Pancreas (tissue), 10 donors: ENCODE data around the gene GBA2. TPM values are rescaled to one million over a fixed set of nuclear protein-coding genes. Genes with fewer than 3 reads are reported as not detected.

ENCODE experiments used
- ATAC-seq, 4 donors: fragments of 200-7000 bp; cut with Tn5 transposase; one replicate each; pipeline versions ENCODE4 v1.8.0 to v1.9.1; 2020; ENCODE audit warnings: mild to moderate bottlenecking in 4 of 4, moderate library complexity in 4 of 4
- DNase-seq, 6 donors: peaks; one replicate each; pipeline ENCODE4 v3.0.0-alpha.2; 2020
- FAIRE-seq: peaks from 2 replicates; lab custom pipeline; 2012; peaks lifted over from hg19 to GRCh38; lab: Jason Lieb, UNC
- H3K27ac ChIP-seq, 4 donors: fragments of 200-600 bp; sonication (generic); 1 replicate in 3 of 4; 2 replicates in 1 of 4; pipeline versions ENCODE4 v1.5.0 to v1.8.0; 2020
- H3K27me3 ChIP-seq, 4 donors: fragments of 200-600 bp; one replicate each; pipeline ENCODE4 v1.8.0; 2021
- H3K36me3 ChIP-seq, 3 donors: fragments of 200-600 bp; sonication (generic) in 1 of 3; one replicate each; pipeline versions ENCODE4 v1.5.0 to v1.8.0; 2020 to 2021
- H3K4me1 ChIP-seq, 3 donors: fragments of 200-600 bp; one replicate each; pipeline ENCODE4 v1.8.0; 2021
- H3K4me3 ChIP-seq, 4 donors: fragments of 200-600 bp; sonication (generic) in 2 of 4; one replicate each; pipeline versions ENCODE4 v1.5.0 to v1.8.0; 2020 to 2021
- H3K9me3 ChIP-seq, 4 donors: fragments of 200-600 bp; one replicate each; pipeline ENCODE4 v1.8.0; 2021
- CTCF ChIP-seq, 4 donors: fragments of 200-600 bp; sonication (generic) in 3 of 4; IDR thresholded peaks; one replicate each; pipeline versions ENCODE4 v1.5.0 to v1.8.0; 2021; ENCODE audit warnings: antibody characterized with exemption in 4 of 4
- WGBS, 2 donors: extraction: QIAGEN DNeasy Blood & Tissue Kit; methylation state at CpG; one replicate each; pipeline ENCODE4 v1.1.7; 2013; 5-methylcytosine and 5-hydroxymethylcytosine counted together
- intact Hi-C, 3 donors: fragments of 100-400 bp; cut with DNase I; formaldehyde crosslinking; loops; one replicate each; pipeline versions ENCODE4 v1.11.1 to v1.14.2; 2022
- polyA plus RNA-seq, 2 donors: library from polyadenylated mRNA; stranded (reverse); fragments of 200-250 nt; gene quantifications; one replicate each; pipeline ENCODE4 v1.2.3, GENCODE V29; 2013
- total RNA-seq, 6 donors: library from RNA; stranded (reverse); fragmentation: NEBNext Ultra II Directional in 4 of 6; extraction: Animal tissue kit (Norgen Biotek cat#: 25700) in 4 of 6; gene quantifications; one replicate each; pipeline versions ENCODE4 v1.2.1 to v1.2.4, GENCODE V29; 2021 to 2023
- donor health status: healthy with polysubstance abuse.
- donor health status: DM: no; HTN: no; CAD: no; lungs with moderate emphysema.
- donor health status: DM: no; HTN: no; CAD: no.
- donor health status: control.
- donor health status: control.
- donor health status: Bipolar disorder and iron deficiency.
- donor health status: DM: yes; HTN: yes; CAD: no.
- donor health status: DM: no; HTN: no; CAD: no.
- donor health status: DM: no; HTN: no; CAD: no.
- donor health status: DM: yes; HTN: yes; CAD: no.

The GBA2 gene
- total and polyA plus RNA-seq, 8 donors = 22.0 to 91.3 (median 34.4) TPM

GRCh38 chr9:35740243-35740642 is 8.8 kb downstream of the GBA2 start:
- no peak for TF ChIP-seq CTCF (IDR thresholded peaks at IDR 0.05)
- peaks cover 3 to 78% (median 48%) of the 10 kb centered on the region in 3 donors for H3K36me3 ChIP-seq
- FAIRE-seq (no peak), DNase-seq (no peak), ATAC-seq (no peak)
- no peak overlapping the region for H3K27ac ChIP-seq
- H3K4me1 ChIP-seq = peaks cover 0 to 4% (median 2%) of the 10 kb centered on the region in 3 donors
- no peaks in the 10 kb centered on the region for H3K27me3 ChIP-seq
- intact Hi-C loops = no loop called here
- H3K9me3 ChIP-seq = no peaks in the 10 kb centered on the region
- H3K4me3 ChIP-seq = no peak overlapping the region
- WGBS, 2 donors = 87 to 90% methylated on average over 6 of the region's 6 CpGs

DNA sequence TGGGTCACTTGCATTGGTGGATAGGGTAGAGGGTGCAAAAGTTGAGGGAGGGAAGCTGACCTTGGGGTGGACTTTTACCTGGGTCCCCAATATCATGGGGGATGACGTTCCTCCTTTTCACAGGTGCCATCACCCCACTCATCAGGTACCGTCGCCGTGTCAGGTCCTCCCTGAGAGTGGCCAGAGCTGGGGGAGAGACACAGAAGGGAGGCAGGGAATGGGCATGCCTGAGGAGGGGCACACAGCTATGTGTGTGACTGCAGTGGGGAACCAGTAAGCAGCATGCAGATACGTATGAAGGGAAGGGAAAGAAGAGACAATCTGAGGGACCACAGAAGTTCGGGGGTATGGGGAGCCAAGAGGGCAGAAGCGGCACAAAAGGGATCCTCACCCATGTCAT is 10.1 kb downstream of the GBA2 start:
- FAIRE-seq (no peak), DNase-seq (no peak), ATAC-seq (no peak)
- TF ChIP-seq CTCF (IDR thresholded peaks at IDR 0.05) = no peak
- intact Hi-C loops = no loop called here
- no peaks in the 10 kb centered on the region for H3K9me3 ChIP-seq
- no peak overlapping the region for H3K4me3 ChIP-seq
- no peak overlapping the region for H3K27ac ChIP-seq
- H3K36me3 ChIP-seq = peaks cover 3 to 77% (median 48%) of the 10 kb centered on the region in 3 donors
- peaks cover 0 to 4% (median 4%) of the 10 kb centered on the region in 3 donors for H3K4me1 ChIP-seq
- H3K27me3 ChIP-seq = no peaks in the 10 kb centered on the region
- WGBS, 2 donors = 83 to 91% methylated on average over 7 of the region's 7 CpGs

GRCh38 chr9:35738186-35738585 is 10.8 kb downstream of the GBA2 start:
- H3K9me3 ChIP-seq = no peaks in the 10 kb centered on the region
- H3K27ac ChIP-seq = no peak overlapping the region
- 74 to 78% methylated on average over 4 of the region's 4 CpGs for WGBS, 2 donors
- TF ChIP-seq CTCF (IDR thresholded peaks at IDR 0.05) = no peak
- DNase-seq (no peak), FAIRE-seq (no peak), ATAC-seq (no peak)
- H3K36me3 ChIP-seq = peaks cover 3 to 69% (median 48%) of the 10 kb centered on the region in 3 donors
- no peaks in the 10 kb centered on the region for H3K27me3 ChIP-seq
- H3K4me1 ChIP-seq = peaks cover 7 to 12% (median 11%) of the 10 kb centered on the region in 3 donors
- intact Hi-C loops = no loop called here
- H3K4me3 ChIP-seq = no peak overlapping the region

- H3K4me3 ChIP-seq = no peak overlapping the region
- peaks cover 3 to 59% (median 41%) of the 10 kb centered on the region in 3 donors for H3K36me3 ChIP-seq
- no peaks in the 10 kb centered on the region for H3K27me3 ChIP-seq
- TF ChIP-seq CTCF (IDR thresholded peaks at IDR 0.05) = no peak
- peak in 1 of 6 donors; percentile 57 for DNase-seq
- WGBS, 2 donors = 78 to 81% methylated on average over 7 of the region's 7 CpGs
- intact Hi-C loops = no loop called here
- no peak for ATAC-seq
- FAIRE-seq = no peak
- H3K4me1 ChIP-seq = peaks cover 7 to 12% (median 12%) of the 10 kb centered on the region in 3 donors
- no peaks in the 10 kb centered on the region for H3K9me3 ChIP-seq
- H3K27ac ChIP-seq = no peak overlapping the region
Observed at GRCh38 chr9:35737143-35737542, 11.9 kb downstream of the GBA2 start.

DNA sequence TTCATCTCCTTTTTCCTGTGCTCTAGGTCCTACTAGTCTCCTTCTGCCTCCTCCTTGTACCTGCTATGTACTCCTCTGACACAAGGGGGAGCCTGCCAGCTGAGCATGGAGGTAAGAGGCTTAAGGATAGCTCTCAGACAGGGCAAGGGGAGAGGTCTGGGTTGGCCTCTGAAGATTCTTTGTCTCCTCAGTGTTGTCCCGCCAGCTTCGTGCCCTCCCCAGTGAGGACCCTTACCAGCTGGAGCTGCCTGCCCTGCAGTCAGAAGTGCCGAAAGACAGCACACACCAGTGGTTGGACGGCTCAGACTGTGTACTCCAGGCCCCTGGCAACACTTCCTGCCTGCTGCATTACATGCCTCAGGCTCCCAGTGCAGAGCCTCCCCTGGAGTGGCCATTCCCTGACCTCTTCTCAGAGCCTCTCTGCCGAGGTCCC is 12.8 kb downstream of the GBA2 start:
- Histone ChIP-seq H3K9me3 (no peaks in the 10 kb centered on the region), H3K4me3 (no peak overlapping the region), H3K4me1 (peaks cover 8 to 12% (median 12%) of the 10 kb centered on the region in 3 donors), H3K36me3 (peaks cover 3 to 52% (median 38%) of the 10 kb centered on the region in 3 donors), H3K27me3 (no peaks in the 10 kb centered on the region), H3K27ac (no peak overlapping the region)
- 49 to 52% methylated on average over 5 of the region's 5 CpGs for WGBS, 2 donors
- intact Hi-C loops = no loop called here
- ATAC-seq (peak in 2 of 4 donors; percentile 10 to 18), DNase-seq (peak; percentile 41 to 70 (median 56)), FAIRE-seq (no peak)
- TF ChIP-seq CTCF (IDR thresholded peaks at IDR 0.05) = peak; percentile 35 to 59 (median 55)
